ENCODE data around the gene GAS2L2. TPM values are rescaled to one million over a fixed set of nuclear protein-coding genes. Genes with fewer than 3 reads are reported as not detected.

GAS2L2 gene
- total and polyA plus RNA-seq, 2 donors (not counting 1 experiment from before 2014, with no cell fraction given) = 0.09 to 0.17 TPM

- Histone ChIP-seq H3K9ac (ENCODE audit: low read length) (peak within 1 kb of the TSS; percentile 62), H3K4me2 (replicated peaks; ENCODE audit: low read depth, low read length, poor library complexity, severe bottlenecking) (peak within 1 kb of the TSS; percentile 91), H4K20me1 (ENCODE audit: control insufficient read depth, insufficient read depth, low read length, poor library complexity, severe bottlenecking) (no peaks in the 10 kb centered on the region), H2AFZ (ENCODE audit: insufficient read depth, low read depth, low read length, poor library complexity, severe bottlenecking) (peak within 1 kb of the TSS; percentile 67), H3K79me2 (ENCODE audit: control insufficient read depth, insufficient read depth, low read length) (no peaks in the 10 kb centered on the region), H3K27ac (ENCODE audit: low read length in 2 of 2) (no peak within 1 kb of the TSS), H3K36me3 (replicated peaks in 1 of 2; ENCODE audit: control extremely low read depth in 1 of 2, control insufficient read depth in 1 of 2, extremely low read depth in 1 of 2, insufficient read depth in 2 of 2, low read length in 1 of 2) (no peaks in the 10 kb centered on the region), H3K9me3 (ENCODE audit: control extremely low read depth in 1 of 3, control insufficient read depth in 2 of 3, insufficient read depth in 1 of 3, low read length in 2 of 3) (no peaks in the 10 kb centered on the region), H3K27me3 (replicated peaks in 1 of 4; ENCODE audit: control extremely low read depth in 1 of 4, control insufficient read depth in 3 of 4, insufficient read depth in 4 of 4, low read length in 3 of 4) (peaks cover 0 to 69% (median 31%) of the 10 kb centered on the region in 4 experiments), H3K4me1 (ENCODE audit: control insufficient read depth in 2 of 2, insufficient read depth in 2 of 2, low read length in 2 of 2) (peaks cover 12 to 14% of the 10 kb centered on the region in 2 donors), H3K4me3 (ENCODE audit: control extremely low read depth in 1 of 5, extremely low read depth in 1 of 5, insufficient read depth in 1 of 5, low read depth in 2 of 5, low read length in 4 of 5) (peak within 1 kb of the TSS in 4 of 5 experiments; percentile 8 to 61 (median 56))
- DNase-seq = peak; percentile 45
- intact Hi-C loops (cut with micrococcal nuclease) = no loop called here
- Mint-ChIP-seq H3K27ac (peak within 1 kb of the TSS; percentile 5), H3K27me3 (peaks cover 41% of the 10 kb centered on the region), H3K4me3 (peak within 1 kb of the TSS; percentile 86), H3K9me3 (ENCODE audit: insufficient read depth) (no peaks in the 10 kb centered on the region), H3K4me1 (peaks cover 19% of the 10 kb centered on the region)
- ChIA-PET CTCF (interaction anchor here (0.8 to 7.0 kb wide), 4 partner anchors 9 to 30 kb away, joined by 3 to 62 read pairs (median 4); no protein-coding TSS in a partner anchor), POLR2A (interaction anchor here (0.6 to 2.8 kb wide), 3 partner anchors 9 to 77 kb away, joined by 3 to 11 read pairs (median 6); partner anchors contain the start of gene TAF15)
- no peak for TF ChIP-seq EZH2 (IDR thresholded peaks at IDR 0.05; ENCODE audit: borderline replicate concordance, insufficient read depth, low read depth, low read length, poor library complexity, severe bottlenecking)
- no peak for TF ChIP-seq CTCF (IDR thresholded peaks at IDR 0.05)
- peak; percentile 76 for ATAC-seq (ENCODE audit: low read depth)
- under 1% methylated on average over 83 of the region's 89 CpGs for WGBS (ENCODE audit: insufficient coverage)
Observed at GRCh38 chr17:35795007-35795870, 42.2 kb upstream of the GAS2L2 start, which contains the start of gene MMP28. Gene MMP28, minus strand, starts transcription at chr17:35795641. Its CDS starts 264 bp downstream, at chr17:35795377.

- WGBS (ENCODE audit: insufficient coverage) = 92% methylated on average over 2 of the region's 3 CpGs
- H3K9ac ChIP-seq (ENCODE audit: low read length) = no peak overlapping the region
- H3K27ac ChIP-seq (ENCODE audit: low read length in 2 of 2) = no peak overlapping the region
- ATAC-seq (ENCODE audit: low read depth) (no peak), DNase-seq (no peak)
- H3K27ac Mint-ChIP-seq = peak overlapping the region; percentile 37
- H3K9me3 Mint-ChIP-seq (ENCODE audit: insufficient read depth) = no peaks in the 10 kb centered on the region
- H3K27me3 ChIP-seq (replicated peaks in 1 of 4; ENCODE audit: control extremely low read depth in 1 of 4, control insufficient read depth in 3 of 4, insufficient read depth in 4 of 4, low read length in 3 of 4) = peaks cover 0 to 65% (median 32%) of the 10 kb centered on the region in 4 experiments
- H2AFZ ChIP-seq (ENCODE audit: insufficient read depth, low read depth, low read length, poor library complexity, severe bottlenecking) = no peak overlapping the region
- H3K4me1 ChIP-seq (ENCODE audit: control insufficient read depth in 2 of 2, insufficient read depth in 2 of 2, low read length in 2 of 2) = peaks cover 12 to 14% of the 10 kb centered on the region in 2 donors
- H4K20me1 ChIP-seq (ENCODE audit: control insufficient read depth, insufficient read depth, low read length, poor library complexity, severe bottlenecking) = no peaks in the 10 kb centered on the region
- H3K79me2 ChIP-seq (ENCODE audit: control insufficient read depth, insufficient read depth, low read length) = no peaks in the 10 kb centered on the region
- H3K4me3 ChIP-seq (ENCODE audit: control extremely low read depth in 1 of 5, extremely low read depth in 1 of 5, insufficient read depth in 1 of 5, low read depth in 2 of 5, low read length in 4 of 5) = no peak overlapping the region
- H3K4me2 ChIP-seq (replicated peaks; ENCODE audit: low read depth, low read length, poor library complexity, severe bottlenecking) = no peak overlapping the region
- H3K36me3 ChIP-seq (replicated peaks in 1 of 2; ENCODE audit: control extremely low read depth in 1 of 2, control insufficient read depth in 1 of 2, extremely low read depth in 1 of 2, insufficient read depth in 2 of 2, low read length in 1 of 2) = no peaks in the 10 kb centered on the region
- peaks cover 46% of the 10 kb centered on the region for H3K27me3 Mint-ChIP-seq
- ChIA-PET CTCF (interaction anchor here (1.3 to 7.0 kb wide), 2 partner anchors 12 to 28 kb away, joined by 4 to 62 read pairs; no protein-coding TSS in a partner anchor), POLR2A (no interaction called here)
- TF ChIP-seq CTCF (IDR thresholded peaks at IDR 0.05) (no peak), EZH2 (IDR thresholded peaks at IDR 0.05; ENCODE audit: borderline replicate concordance, insufficient read depth, low read depth, low read length, poor library complexity, severe bottlenecking) (no peak)
- intact Hi-C loops (cut with micrococcal nuclease) = no loop called here
- H3K4me1 Mint-ChIP-seq = peaks cover 16% of the 10 kb centered on the region
- no peaks in the 10 kb centered on the region for H3K9me3 ChIP-seq (ENCODE audit: control extremely low read depth in 1 of 3, control insufficient read depth in 2 of 3, insufficient read depth in 1 of 3, low read length in 2 of 3)
- H3K4me3 Mint-ChIP-seq = peak overlapping the region; percentile 41
Observed at GRCh38 chr17:35793257-35793656, 40.2 kb upstream of the GAS2L2 start.
